ENCODE data around the gene TMEM214.

The TMEM214 gene

GRCh38 chr2:27053321-27053720, 20.6 kb downstream of the TMEM214 start:
- no peak overlapping the region for H3K4me3 ChIP-seq (ENCODE audit: low read depth, low read length)

DNA sequence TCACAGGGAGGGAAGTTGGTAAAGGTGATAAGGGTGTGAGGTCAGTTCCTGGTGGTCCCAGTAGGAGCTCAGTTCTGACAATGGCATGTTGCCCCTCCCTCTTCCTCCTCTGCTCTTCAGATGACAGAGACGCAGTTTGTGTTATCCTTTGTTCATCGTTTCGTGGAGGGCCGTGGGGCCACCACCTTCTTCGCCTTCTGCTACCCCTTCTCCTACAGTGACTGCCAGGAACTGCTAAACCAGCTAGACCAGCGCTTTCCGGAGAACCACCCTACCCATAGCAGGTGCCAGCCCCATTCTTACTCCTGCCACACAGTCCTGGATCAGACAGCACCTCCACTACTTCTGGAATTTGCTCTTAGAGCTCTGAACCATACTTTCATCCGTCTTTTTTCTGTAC, 21.0 kb downstream of the TMEM214 start:
- no peak for DNase-seq (ENCODE audit: low read depth)
- TF ChIP-seq CTCF (conservative IDR thresholded peaks at IDR 0.05; ENCODE audit: low read depth, low read length): no peak
- H3K4me3 ChIP-seq (ENCODE audit: low read depth, low read length): no peak overlapping the region

More at GRCh38 chr2:27053321-27053720, 20.6 kb downstream of the TMEM214 start:
- TF ChIP-seq CTCF (conservative IDR thresholded peaks at IDR 0.05; ENCODE audit: low read depth, low read length): no peak
- DNase-seq (ENCODE audit: low read depth): no peak

DNA sequence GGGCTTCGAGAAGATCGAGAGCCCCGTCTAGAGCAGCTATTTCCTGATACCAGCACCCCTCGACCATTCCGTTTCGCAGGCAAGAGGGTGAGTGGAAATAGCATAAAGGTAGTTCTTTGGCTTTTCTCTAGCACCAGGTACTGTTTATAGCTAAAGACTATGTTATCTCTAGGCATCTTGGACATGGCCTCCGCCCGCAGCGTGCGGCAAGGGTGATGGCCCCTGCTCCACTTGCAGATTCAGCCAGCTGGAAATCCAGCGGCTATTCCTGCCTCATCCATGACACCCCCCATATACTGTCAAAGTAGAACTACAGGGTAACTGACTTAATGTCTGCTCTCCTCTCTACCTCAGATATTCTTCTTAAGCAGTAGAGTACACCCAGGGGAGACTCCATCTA, 22.0 kb downstream of the TMEM214 start:
- TF ChIP-seq CTCF (conservative IDR thresholded peaks at IDR 0.05; ENCODE audit: low read depth, low read length): no peak
- no peak for DNase-seq (ENCODE audit: low read depth)
- no peak overlapping the region for H3K4me3 ChIP-seq (ENCODE audit: low read depth, low read length)

DNA sequence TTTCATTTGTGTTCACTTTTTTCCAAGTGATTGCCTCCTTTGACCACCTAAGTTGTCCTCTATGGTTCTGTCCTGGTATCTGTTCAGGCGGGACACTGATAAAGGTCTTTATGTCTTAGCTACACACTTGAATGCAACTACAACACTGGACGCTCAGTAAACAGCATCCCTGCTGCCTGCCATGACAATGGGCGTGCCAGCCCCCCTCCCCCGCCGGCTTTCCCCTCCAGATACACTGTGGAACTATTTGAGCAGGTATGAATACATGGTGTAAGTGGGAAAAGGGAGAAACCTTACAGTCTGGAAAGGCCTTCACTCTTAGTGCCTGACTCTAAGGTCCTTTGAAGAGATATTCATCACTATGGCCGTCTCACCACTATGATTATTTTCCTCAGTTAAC, 24.4 kb downstream of the TMEM214 start:
- no peak for TF ChIP-seq CTCF (conservative IDR thresholded peaks at IDR 0.05; ENCODE audit: low read depth, low read length)
- DNase-seq (ENCODE audit: low read depth): no peak
- no peak overlapping the region for H3K4me3 ChIP-seq (ENCODE audit: low read depth, low read length)

DNA sequence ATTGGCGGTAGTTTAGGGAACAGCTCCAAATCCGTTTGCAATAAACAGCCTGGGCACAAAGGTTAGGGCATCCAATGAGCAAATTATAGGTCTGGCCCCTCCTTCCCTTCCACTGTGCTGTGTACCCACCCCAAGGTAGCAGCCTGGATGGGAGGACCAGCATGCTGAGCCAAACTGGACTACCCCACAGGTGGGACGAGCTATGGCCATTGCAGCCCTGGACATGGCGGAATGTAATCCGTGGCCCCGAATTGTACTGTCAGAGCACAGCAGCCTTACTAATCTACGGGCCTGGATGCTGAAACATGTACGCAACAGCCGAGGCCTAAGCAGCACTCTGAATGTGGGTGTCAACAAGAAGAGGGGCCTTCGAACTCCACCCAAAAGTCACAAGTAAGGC, 25.4 kb downstream of the TMEM214 start:
- TF ChIP-seq CTCF (conservative IDR thresholded peaks at IDR 0.05; ENCODE audit: low read depth, low read length): no peak
- H3K4me3 ChIP-seq (ENCODE audit: low read depth, low read length): no peak overlapping the region
- no peak for DNase-seq (ENCODE audit: low read depth)

DNA sequence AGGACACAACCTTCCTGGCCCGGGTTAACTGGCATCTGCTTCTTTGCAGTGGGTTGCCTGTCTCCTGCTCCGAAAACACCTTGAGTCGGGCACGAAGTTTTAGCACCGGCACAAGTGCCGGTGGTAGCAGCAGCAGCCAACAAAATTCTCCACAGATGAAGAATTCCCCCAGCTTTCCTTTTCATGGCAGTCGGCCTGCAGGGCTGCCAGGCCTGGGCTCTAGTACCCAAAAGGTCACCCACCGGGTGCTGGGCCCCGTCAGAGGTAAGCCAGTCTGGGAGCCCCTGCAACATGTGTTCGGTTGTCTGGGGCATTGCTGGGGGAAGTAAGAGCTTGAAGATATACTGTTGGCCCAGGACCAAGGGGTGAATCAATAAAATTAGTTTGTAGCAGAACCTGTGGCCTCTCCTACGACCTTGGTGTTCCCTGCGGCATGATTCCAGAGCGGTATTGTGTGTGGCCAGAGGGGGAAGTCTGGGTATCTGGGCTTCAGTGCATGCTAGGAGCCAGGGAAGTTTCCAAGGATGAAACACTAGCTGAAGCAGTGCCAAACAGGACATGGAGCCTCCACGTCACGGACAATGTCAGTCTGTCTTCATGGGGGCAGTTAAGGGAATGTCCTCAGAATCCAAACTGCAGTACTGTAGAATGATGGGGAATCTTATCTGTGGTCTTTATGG, 26.5 kb downstream of the TMEM214 start:
- TF ChIP-seq CTCF (conservative IDR thresholded peaks at IDR 0.05; ENCODE audit: low read depth, low read length): no peak
- no peak for DNase-seq (ENCODE audit: low read depth)
- H3K4me3 ChIP-seq (ENCODE audit: low read depth, low read length): no peak overlapping the region

DNA sequence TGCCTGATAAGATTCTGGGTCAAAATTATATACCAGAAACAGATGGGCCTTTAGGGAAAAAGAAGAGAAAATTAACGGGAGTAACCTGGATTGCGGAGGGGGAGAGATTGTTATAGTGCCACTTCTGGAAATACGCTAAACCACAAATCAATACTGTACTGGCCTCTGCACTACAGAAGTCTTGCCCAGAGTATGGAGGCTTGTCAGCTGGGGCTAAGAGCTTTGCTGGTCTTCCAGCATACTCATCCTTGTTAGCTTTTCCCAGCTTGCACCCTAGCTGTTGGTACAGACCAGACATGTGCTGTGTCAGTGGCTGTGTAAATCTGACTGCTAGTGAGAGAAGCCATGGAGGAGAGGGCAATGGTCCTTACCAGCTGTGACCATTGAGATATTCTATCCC, 27.6 kb downstream of the TMEM214 start:
- no peak overlapping the region for H3K4me3 ChIP-seq (ENCODE audit: low read depth, low read length)
- no peak for TF ChIP-seq CTCF (conservative IDR thresholded peaks at IDR 0.05; ENCODE audit: low read depth, low read length)
- no peak for DNase-seq (ENCODE audit: low read depth)
